NCI-H2227 treated with DMSO at 0.1 percent for 48 hours (cell line): ENCODE results near the gene TANGO6.

Source experiments
- DNase-seq: peaks from one replicate; lab custom pipeline; 2025; lab: John Stamatoyannopoulos, UW

The TANGO6 gene

GRCh38 chr16:69100071-69100691 lies 256.9 kb downstream of the TANGO6 start:
- DNase-seq = peak; percentile 61

DNA sequence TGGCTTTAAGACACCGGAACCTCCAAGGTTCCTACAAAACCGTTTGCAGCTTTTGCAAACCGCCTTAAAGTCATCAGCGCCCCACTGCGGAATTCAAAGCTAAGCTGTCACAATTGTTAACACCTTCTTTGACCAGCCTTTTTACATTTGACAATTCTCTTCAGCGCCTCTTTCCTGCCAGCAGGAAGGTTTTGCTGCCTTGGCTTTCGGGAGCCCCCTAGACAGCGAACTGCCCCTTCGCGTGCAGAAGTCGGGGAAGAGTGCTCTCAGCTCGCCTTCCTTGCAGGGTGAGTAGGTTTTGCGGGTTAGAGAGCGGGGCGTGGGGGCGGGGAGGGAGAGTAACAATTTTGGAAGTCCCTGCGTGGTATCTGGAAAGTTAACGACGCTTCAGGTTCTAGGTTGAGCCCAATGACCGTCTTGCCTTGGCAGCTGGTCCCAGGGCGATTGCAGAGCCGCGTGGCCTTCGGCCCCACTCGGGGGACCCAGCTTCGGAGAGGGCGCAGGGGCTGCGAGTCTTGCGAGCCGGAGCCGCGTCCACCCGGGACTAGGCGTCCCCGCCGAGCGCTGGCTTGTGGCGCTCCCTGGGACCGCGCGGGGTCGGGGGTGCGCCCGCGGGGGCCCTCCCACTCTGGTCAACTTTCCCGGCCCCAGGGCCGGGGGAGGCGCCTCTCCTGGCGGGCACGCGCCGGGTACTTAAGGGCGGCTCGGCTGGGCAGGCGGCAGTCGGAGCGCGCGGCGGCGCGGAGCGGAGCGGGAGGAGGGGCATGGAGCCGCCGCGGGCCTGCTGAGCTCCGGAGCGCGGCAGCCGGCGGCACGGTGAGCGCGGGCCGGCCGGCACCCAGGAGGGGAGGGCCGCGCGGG lies 262.4 kb downstream of the TANGO6 start, which contains the start of gene HAS3:
TSS of gene HAS3 (plus strand) at position 153 of the 861 bp plus-strand sequence. CDS start 3,743 bp downstream, outside the sequence.
- peak; percentile 40 for DNase-seq

GRCh38 chr16:69106491-69107315 lies 263.4 kb downstream of the TANGO6 start:
- DNase-seq = no peak

DNA sequence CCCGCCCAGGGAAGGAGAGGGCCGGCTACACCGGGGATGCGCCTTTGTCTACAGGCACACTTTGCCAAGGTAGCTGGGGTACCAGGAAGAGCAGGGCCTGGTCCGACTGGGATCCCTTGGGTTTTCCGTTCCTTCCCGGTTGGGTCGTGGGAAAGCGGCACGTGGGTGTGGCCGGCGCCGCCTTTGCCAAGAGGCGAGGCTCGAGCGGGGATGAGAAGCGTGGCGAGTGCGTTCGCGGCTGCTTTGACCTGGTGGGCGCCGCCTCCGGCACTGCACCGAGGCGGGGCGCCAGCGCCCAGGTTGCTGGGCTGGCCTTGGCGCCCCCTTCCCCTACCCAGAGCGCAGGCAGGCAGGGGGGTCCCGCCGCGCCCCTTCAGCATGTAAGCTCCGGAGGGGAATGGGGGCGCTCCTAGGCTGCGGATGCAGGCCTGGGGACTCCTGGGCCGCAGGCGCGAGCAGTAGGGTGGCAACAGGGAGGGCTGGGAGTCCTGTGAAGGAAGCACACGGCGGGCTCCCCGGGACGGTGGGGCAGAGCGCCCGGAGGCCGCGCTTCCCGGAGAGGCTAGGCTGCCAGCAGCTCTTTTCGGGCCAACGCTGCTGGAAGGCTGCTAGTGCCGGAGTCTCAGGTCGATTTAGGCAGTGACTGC lies 264.1 kb downstream of the TANGO6 start:
- DNase-seq = no peak

GRCh38 chr16:69108064-69108904 lies 265.0 kb downstream of the TANGO6 start:
- no peak for DNase-seq

GRCh38 chr16:69108905-69109252 lies 265.5 kb downstream of the TANGO6 start:
- DNase-seq = no peak

- DNase-seq = no peak
These were observed 266.3 kb downstream of the TANGO6 start for GRCh38 chr16:69109486-69110270.

DNA sequence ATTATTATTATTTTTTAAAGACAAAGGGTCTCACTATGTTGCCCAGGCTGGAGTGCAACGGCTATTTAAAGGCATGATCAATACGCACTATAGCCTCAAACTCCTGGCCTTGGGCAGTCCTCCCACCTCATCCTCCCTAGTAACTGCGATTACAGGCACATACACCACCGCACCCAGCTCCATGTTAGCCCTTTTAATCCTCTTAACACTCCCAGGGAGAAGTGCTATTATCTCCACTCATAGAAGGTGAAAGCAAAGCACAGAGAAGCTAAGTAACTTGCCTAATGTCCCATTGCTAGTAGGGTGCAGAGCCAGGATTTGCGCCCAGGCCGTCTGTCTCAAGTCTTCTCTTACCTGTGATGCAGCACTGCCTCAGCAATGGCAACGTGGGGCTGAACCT lies 267.1 kb downstream of the TANGO6 start:
- DNase-seq = no peak

DNA sequence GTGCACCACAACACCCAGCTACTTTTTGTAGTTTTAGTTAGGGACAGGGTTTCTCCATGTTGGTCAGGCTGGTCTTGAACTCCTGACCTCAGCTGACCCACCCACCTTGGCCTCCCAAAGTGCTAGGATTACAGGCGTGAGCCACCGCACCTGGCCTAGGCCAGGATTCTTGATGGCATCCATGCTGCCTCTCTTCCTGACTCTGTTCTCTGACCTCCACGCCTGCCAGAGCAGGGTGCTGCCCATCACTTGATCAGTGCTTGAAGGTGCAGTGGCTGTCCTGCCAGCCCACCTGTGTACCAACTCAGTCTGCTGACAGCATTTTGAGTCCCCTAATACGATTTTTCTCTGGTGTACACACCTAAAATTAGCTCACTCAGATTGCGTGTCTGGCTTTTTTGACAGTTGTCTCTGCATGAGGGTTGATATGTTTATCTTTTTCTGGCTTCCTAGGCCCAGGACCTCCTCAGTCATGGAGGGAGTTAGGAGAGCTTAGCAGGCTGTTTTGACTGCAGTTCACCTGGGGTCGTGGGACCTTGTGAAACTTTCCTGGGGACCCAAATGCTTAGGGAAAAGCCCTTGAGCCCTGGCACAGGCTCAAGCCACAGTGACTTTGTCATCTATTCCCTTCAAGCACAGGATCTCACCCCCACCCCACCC lies 268.0 kb downstream of the TANGO6 start:
- DNase-seq = no peak

DNA sequence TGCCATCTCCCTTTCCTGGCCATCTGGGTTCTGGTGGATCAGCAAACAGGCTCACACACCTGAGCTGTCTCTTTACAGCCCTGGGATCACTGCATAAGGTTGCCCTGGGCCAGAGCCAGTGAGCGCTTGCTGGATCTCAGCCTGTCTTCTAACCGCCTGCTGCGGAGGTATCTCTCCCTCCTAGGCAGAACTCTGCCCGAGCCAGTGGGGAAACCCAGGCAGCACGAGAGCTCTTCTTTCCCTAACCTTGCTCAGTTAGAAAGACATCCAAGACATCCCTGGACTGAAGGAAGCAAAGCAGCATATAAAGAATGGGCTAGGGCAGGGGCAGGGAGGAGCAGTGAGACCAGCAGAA lies 268.5 kb downstream of the TANGO6 start:
- DNase-seq = no peak

DNA sequence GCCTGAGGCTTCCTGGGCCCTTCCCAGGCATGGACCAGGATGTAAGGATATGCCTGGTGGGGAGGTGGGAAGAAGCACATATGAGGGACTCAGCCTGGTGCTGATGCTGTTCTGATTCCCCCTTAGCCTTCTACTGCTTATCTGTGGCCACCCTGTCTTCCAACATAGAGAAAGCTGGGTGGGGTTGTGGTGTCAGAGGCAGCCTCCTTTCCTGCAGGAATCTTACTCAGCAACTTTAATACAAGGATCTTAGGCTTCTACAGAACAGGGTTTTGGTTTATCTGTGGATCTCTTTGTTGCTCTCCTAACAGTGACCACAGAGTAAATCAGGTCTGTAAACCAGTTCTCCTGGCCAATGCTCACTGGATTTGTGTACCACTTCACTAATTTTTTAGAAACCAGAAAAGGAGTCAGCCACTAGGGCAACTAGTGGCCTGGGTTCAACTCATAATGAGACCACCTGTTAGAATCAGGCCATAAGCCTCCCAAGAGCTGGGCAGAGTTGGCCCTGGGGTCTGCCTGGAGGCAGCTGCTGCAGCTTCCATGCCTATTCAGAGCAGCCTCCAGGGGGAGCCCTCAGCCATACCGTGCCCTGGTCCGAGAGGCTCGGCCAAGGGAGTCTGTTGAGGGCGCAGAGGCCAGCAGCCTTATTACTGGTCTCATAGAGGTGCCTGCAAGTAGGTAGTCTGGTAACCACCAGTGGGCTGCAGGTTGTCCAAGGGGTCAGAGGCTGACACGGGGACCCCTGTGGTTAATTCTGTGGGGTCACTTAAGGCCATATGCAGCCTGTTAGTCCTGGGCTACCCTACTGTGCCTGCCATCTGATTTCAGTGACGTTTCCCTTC lies 269.2 kb downstream of the TANGO6 start:
- DNase-seq = no peak

- no peak for DNase-seq
These were observed 269.9 kb downstream of the TANGO6 start for GRCh38 chr16:69113216-69113615.

- DNase-seq = no peak
These were observed 271.1 kb downstream of the TANGO6 start for GRCh38 chr16:69114346-69114975.

- no peak for DNase-seq
These were observed 271.6 kb downstream of the TANGO6 start for GRCh38 chr16:69114976-69115355.

DNA sequence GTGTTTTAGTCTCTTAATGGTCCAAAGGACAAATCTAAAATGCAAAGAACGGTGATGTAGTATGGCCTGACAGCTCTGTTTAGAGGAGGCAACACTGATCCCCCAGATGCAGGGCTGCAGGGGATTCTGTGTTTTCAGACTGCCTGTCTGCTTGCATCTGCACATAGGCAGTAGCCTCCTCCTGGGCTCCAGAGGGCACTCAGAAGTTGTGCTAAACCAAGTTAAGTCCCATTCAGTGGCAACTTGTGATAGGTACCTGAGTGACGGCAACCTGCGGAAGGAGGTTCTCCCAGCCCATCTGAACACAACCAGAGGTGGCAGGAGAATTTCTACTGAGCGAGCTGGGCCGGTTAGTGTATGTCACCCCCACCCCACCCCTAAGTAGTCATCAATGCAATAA lies 272.0 kb downstream of the TANGO6 start:
- DNase-seq = no peak

- no peak for DNase-seq
These were observed 272.5 kb downstream of the TANGO6 start for GRCh38 chr16:69115837-69116236.

- no peak for DNase-seq
These were observed 273.0 kb downstream of the TANGO6 start for GRCh38 chr16:69116256-69116875.

- DNase-seq = no peak
These were observed 273.6 kb downstream of the TANGO6 start for GRCh38 chr16:69116906-69117305.
